K562 (cell line): ENCODE measurements around the gene DYNLT2B. TPM values are rescaled to one million over a fixed set of nuclear protein-coding genes. Genes with fewer than 3 reads are reported as not detected.

Experiments
- CHAMP1 ChIP-seq: fragments of 450-650 bp; IDR thresholded peaks from 2 replicates; pipeline ENCODE4 v1.6.1; 2016; ENCODE audit warnings: mild to moderate bottlenecking
- DACH1 ChIP-seq: fragments of 450-650 bp; IDR thresholded peaks from 2 replicates; pipeline ENCODE4 v1.6.1; 2018; ENCODE audit not compliant: partially characterized antibody
- ESRRB ChIP-seq: fragments of 250-450 bp; sonication (Bioruptor Pico); IDR thresholded peaks from 2 replicates; pipeline ENCODE4 v1.5.0; 2020; ENCODE audit warnings: mild to moderate bottlenecking, moderate library complexity, borderline replicate concordance
- KDM5B ChIP-seq: fragments of 200-600 bp; sonication (generic); IDR thresholded peaks from 2 replicates; pipeline ENCODE4 v1.6.1; 2012; ENCODE audit warnings: low read depth, mild to moderate bottlenecking, moderate library complexity, low read length, control low read depth, inconsistent platforms; ENCODE audit not compliant: insufficient replicate concordance
- MAFG ChIP-seq: fragments of 450-650 bp; conservative IDR thresholded peaks from 2 replicates; pipeline ENCODE4 v1.6.1; 2016; ENCODE audit warnings: missing genetic modification characterization, missing compliant biosample characterization
- MED1 ChIP-seq: sonication (generic); formaldehyde crosslinking; IDR thresholded peaks from 2 replicates; pipeline ENCODE4 v1.8.1; 2023; ENCODE audit warnings: missing genetic modification reagents, borderline replicate concordance
- MTA2 ChIP-seq: fragments of 450-650 bp; IDR thresholded peaks from 2 replicates; pipeline ENCODE4 v1.6.1; 2016; ENCODE audit warnings: low read depth
- NEUROD1 ChIP-seq: fragments of 150-350 bp; IDR thresholded peaks from 2 replicates; pipeline ENCODE4 v1.6.1; 2014; ENCODE audit warnings: borderline replicate concordance, low read length, low read depth; ENCODE audit not compliant: partially characterized antibody
- NFE2 ChIP-seq: IDR thresholded peaks from 2 replicates; pipeline ENCODE4 v1.6.1; 2014; ENCODE audit warnings: antibody characterized with exemption, low read depth
- NR1H2 ChIP-seq: sonication (generic); formaldehyde crosslinking; IDR thresholded peaks from 2 replicates; pipeline ENCODE4 v1.4.0; 2020; ENCODE audit warnings: mild to moderate bottlenecking, missing genetic modification reagents
- PML ChIP-seq: IDR thresholded peaks from 2 replicates; pipeline ENCODE4 v1.6.1; 2012; ENCODE audit warnings: low read length, inconsistent platforms
- RAD51 ChIP-seq: fragments of 450-650 bp; IDR thresholded peaks from 2 replicates; pipeline ENCODE4 v1.7.1; 2016; ENCODE audit warnings: low read depth, mild to moderate bottlenecking, borderline replicate concordance
- SMARCA4 ChIP-seq: fragments of 450-650 bp; IDR thresholded peaks from 2 replicates; pipeline ENCODE4 v1.6.1; 2016
- TAF1 ChIP-seq: IDR thresholded peaks from 2 replicates; pipeline ENCODE4 v1.6.1; 2011; ENCODE audit warnings: mild to moderate bottlenecking, low read length, moderate library complexity; ENCODE audit not compliant: insufficient read depth, control insufficient read depth, severe bottlenecking; ENCODE audit errors: extremely low read depth
- TAF9B ChIP-seq: fragments of 450-650 bp; IDR thresholded peaks from 2 replicates; pipeline ENCODE4 v1.6.1; 2018; ENCODE audit warnings: mild to moderate bottlenecking; ENCODE audit not compliant: partially characterized antibody
- ZBED1 ChIP-seq: IDR thresholded peaks from 2 replicates; pipeline ENCODE4 v1.6.1; 2014
- ZBTB34 ChIP-seq: fragments of 250-450 bp; sonication (Bioruptor Pico); IDR thresholded peaks from 2 replicates; pipeline ENCODE4 v1.8.0; 2021; ENCODE audit warnings: mild to moderate bottlenecking, moderate library complexity
- ZNF184 ChIP-seq: sonication (generic); formaldehyde crosslinking; IDR thresholded peaks from 2 replicates; pipeline ENCODE4 v1.5.0; 2020; ENCODE audit warnings: missing genetic modification reagents
- ZNF24 ChIP-seq: fragments of 450-650 bp; IDR thresholded peaks from 2 replicates; pipeline ENCODE4 v1.6.1; 2016
- ZNF274 ChIP-seq: IDR thresholded peaks from 2 replicates; pipeline ENCODE4 v1.6.1; 2011; ENCODE audit warnings: low read depth, mild to moderate bottlenecking, low read length, moderate library complexity, borderline replicate concordance
- polyA plus RNA-seq, 8 experiments: library from polyadenylated mRNA; depleted of rRNA in 4 of 8; stranded (reverse) in 5 of 8; unstranded in 3 of 8; fragments of >200 nt; fragmentation: Nextera tagmentation in 2 of 8; fragmentation: Illumina TruSeq in 1 of 8; extraction: Ambion mirVana in 2 of 8; extraction: Trizol in 1 of 8; gene quantifications; 2 replicates each; pipeline versions ENCODE4 v1.2.1 to v1.2.3, GENCODE V29; 2011 to 2014; ENCODE audit warnings: inconsistent platforms in 1 of 8, missing spikeins in 1 of 8
- total RNA-seq, 7 experiments: library from RNA; depleted of rRNA in 6 of 7; stranded (reverse); fragments of >200 nt in 6 of 7; fragmentation: Illumina TruSeq in 2 of 7; extraction: Trizol in 2 of 7; gene quantifications; 2 replicates each; pipeline versions ENCODE4 v1.2.1 to v1.2.3, GENCODE V29; 2011 to 2021; ENCODE audit warnings: low replicate concordance in 1 of 7
- TF ChIP-seq, protein P1 (sequence below): fragments of 450-650 bp; IDR thresholded peaks from 2 replicates; pipeline ENCODE4 v1.6.1; 2016; ENCODE audit warnings: missing biosample characterization, missing genetic modification characterization
- TF ChIP-seq, protein P2 (sequence below): sonication (generic); formaldehyde crosslinking; IDR thresholded peaks from 2 replicates; pipeline ENCODE4 v1.8.1; 2023; ENCODE audit warnings: mild to moderate bottlenecking, missing genetic modification reagents

The DYNLT2B gene
- total and polyA plus RNA-seq, 9 of the 15 experiments (the other 6 are each of a cell fraction or from before 2014, with no cell fraction given) = 6.5 to 19.9 (median 8.7) TPM

GRCh38 chr3:196287440-196288140 is 30.4 kb downstream of the DYNLT2B start, which contains the start of gene PCYT1A (continued):
- TF ChIP-seq TAF1 = peak; percentile 92
- 0 out of 2 replicates have a peak, but pooled peaks have one; percentile 91 for TF ChIP-seq NR1H2
- no peak for TF ChIP-seq ZNF184 (CRISPR knock-in tag)
- no peak for TF ChIP-seq ESRRB
- TF ChIP-seq RAD51 = peak; percentile 9
- TF ChIP-seq MAFG (tag) = peak; percentile 82
- TF ChIP-seq TAF9B = peak; percentile 92
- TF ChIP-seq NEUROD1 = peak; percentile 20
- TF ChIP-seq CHAMP1 = no peak
- no peak; the same call in 1 of the 2 replicates for TF ChIP-seq ZNF24
- TF ChIP-seq MTA2 = no peak
- peak; percentile 37 for TF ChIP-seq DACH1
- TF ChIP-seq, protein P1, sequence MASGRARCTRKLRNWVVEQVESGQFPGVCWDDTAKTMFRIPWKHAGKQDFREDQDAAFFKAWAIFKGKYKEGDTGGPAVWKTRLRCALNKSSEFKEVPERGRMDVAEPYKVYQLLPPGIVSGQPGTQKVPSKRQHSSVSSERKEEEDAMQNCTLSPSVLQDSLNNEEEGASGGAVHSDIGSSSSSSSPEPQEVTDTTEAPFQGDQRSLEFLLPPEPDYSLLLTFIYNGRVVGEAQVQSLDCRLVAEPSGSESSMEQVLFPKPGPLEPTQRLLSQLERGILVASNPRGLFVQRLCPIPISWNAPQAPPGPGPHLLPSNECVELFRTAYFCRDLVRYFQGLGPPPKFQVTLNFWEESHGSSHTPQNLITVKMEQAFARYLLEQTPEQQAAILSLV (tag) = no peak
- TF ChIP-seq, protein P2, sequence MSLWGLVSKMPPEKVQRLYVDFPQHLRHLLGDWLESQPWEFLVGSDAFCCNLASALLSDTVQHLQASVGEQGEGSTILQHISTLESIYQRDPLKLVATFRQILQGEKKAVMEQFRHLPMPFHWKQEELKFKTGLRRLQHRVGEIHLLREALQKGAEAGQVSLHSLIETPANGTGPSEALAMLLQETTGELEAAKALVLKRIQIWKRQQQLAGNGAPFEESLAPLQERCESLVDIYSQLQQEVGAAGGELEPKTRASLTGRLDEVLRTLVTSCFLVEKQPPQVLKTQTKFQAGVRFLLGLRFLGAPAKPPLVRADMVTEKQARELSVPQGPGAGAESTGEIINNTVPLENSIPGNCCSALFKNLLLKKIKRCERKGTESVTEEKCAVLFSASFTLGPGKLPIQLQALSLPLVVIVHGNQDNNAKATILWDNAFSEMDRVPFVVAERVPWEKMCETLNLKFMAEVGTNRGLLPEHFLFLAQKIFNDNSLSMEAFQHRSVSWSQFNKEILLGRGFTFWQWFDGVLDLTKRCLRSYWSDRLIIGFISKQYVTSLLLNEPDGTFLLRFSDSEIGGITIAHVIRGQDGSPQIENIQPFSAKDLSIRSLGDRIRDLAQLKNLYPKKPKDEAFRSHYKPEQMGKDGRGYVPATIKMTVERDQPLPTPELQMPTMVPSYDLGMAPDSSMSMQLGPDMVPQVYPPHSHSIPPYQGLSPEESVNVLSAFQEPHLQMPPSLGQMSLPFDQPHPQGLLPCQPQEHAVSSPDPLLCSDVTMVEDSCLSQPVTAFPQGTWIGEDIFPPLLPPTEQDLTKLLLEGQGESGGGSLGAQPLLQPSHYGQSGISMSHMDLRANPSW (CRISPR knock-in tag) = 0 out of 2 replicates have a peak, but pooled peaks have one; percentile 38
- peak; percentile 81; the same call in 1 of the 2 replicates for TF ChIP-seq PML
- peak; percentile 94 for TF ChIP-seq NFE2
- no peak for TF ChIP-seq ZBED1
- TF ChIP-seq ZNF274 = no peak
- no peak for TF ChIP-seq ZBTB34 (CRISPR knock-in tag)
- no peak for TF ChIP-seq MED1 (CRISPR knock-in tag)
- TF ChIP-seq KDM5B = peak; percentile 86
- 0 out of 2 replicates have a peak, but pooled peaks have one; percentile 45 for TF ChIP-seq SMARCA4
